Epidermal melanocyte (primary cell): Measurements from ENCODE around the gene UBE3D.
"Not testable (repeated sequence)": the region's sequence is repeated elsewhere in the genome, so short reads cannot be mapped to it uniquely, and the experiment has no call there.

ENCODE experiments used
- DNase-seq: peaks from one replicate; pipeline ENCODE4 v3.0.0; 2011; ENCODE audit warnings: low spot score; ENCODE audit not compliant: insufficient read length

The UBE3D gene

DNA sequence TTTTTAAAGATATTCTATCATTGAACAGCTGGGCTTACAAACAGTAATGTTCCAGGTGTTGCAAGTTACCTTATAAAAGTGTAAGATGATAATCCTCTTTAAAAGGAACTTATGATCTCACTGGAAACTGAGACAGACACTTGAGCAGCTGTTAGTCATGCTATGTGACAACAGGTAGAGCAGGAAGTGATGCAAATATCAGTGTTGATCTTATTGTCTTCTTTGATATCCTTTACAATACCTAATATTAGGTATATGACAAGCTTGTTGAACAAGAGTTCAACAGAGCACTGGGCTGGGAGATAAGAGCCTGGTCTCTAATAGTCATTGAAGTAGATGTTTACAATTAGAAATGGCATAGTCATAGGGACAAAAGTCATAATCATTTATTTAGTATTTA is 150.0 kb downstream of the UBE3D start:
- no peak for DNase-seq

DNA sequence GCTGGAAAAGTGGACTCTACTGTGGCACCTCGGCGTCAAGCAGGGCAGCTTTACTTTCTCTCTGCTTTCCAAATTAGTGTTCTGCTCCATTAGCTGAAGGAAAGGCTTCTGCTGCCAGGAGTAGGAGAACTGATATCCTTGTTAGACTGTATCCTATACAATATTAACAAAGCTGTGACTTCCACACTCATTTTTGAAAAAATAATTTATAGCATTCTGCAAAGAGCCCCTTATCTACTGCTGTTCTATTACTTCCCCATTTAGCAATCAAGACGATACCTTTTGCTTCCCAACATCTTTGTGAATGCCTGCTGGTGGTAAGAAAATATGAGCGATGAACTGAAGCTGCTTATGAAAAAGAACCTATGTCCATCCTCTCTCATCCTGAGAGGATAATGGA is 151.1 kb downstream of the UBE3D start:
- DNase-seq, result no peak

DNA sequence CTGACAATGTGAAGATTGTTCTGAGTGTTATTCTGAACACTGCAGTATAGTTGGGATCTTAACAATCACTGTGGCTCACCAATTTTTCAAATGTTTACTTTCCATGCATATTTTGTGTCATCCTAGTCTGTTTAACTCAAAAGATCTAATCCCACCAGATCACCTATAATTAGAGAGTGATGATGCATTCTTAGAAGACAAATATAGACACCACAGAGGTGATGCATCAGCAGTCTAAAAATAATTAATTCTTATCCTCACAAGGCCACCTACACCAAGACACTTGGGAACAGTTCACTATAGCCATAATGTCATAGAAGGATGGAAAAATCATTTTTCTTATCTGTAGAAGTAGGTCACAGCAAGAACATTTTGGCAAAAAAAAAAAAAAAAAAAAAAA is 154.8 kb downstream of the UBE3D start:
- no peak for DNase-seq

DNA sequence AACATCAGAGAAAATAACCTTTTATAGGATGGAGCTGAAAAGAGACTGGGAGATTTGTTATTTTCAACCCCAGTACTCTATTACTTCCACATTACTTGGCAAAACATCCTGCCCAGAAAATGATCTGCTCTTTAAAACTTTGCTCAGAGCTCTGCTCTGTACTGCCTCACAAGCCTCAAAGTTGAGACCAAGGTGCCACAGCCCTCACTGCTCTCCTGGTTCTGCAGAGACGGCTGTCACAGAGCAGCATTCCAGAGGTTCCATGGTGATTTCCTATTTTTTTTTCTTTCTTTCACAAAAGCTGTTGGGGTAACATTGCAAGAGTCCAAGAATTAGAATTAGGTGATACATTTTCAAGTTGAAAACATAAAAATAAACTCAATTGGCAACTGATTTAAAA is 155.2 kb downstream of the UBE3D start:
- no peak for DNase-seq

DNA sequence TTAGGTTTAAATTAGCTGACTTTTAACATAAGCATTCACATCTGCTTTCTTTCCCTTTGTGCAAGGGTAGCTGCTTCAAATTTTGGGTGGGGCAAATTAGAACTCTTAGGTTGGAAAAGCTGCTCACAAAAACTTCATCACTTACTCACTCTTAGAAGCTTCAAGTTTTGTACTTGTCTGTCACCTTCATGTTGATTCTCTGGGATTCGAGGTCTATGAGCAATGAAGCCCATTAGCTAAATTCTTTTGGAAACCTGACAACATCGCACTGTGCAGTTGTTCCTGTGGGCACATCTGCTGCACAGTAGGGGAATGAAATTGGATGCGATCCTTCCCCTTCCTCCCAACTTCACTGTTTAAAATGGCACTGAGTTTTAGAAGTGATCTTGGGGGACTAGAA is 156.1 kb downstream of the UBE3D start:
- DNase-seq, result no peak

DNA sequence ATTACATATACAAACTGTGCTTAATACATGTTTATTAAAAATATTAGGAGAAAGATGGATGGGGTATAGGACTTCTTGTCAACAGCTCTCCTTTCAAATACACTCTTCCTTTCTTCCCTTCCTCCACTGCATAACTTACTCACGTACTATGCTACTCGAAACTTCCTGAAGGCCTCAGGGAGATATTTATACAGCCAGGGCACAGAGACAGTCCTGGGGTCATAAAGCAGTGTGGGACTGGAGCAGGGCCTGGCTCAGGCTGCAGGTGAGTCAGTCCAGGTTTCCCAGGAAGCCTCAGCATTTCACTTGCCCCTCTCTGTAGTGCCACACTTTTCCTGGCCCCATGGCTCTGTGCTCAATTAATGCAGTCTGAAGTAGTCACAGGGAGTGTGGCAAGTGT is 157.0 kb downstream of the UBE3D start:
- no peak for DNase-seq

DNA sequence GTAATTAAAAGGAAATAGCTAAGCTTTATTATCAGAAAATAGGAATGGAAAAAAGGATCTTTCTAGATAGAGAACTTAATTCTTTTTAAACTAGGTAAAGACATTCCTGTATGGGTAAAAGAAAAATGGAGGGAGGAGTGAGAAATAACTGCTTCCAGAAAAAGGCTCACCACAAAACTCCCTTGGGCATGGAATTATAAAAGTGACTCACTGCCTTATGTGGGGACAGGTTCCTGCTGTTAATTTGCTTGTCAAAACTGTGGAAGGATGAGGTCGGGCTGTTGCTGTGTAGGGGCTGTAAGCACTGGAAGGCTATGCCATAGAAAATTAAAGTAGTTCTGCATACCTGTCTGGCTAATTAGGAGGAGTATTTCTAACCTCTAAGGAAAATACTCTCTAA is 158.7 kb downstream of the UBE3D start:
- no peak for DNase-seq

DNA sequence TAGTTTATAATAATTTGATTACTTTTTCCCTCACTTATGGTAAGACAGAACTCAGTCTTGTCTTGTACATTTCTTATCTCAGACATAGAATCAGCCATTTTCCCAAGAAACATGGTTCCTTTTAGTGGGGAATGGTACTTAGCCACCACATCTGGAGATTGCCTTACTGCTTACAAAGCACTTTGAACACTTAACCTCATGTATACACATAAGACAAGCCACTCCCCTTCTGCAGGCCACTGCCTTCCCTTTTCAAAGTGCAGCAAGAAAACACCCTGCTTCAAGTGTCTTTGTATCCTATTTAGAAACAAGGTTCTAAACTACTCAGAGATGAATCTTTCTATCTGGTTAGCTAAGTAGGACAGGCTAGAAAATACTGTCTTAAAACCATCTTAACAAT is 159.2 kb downstream of the UBE3D start:
- DNase-seq, result no peak

DNA sequence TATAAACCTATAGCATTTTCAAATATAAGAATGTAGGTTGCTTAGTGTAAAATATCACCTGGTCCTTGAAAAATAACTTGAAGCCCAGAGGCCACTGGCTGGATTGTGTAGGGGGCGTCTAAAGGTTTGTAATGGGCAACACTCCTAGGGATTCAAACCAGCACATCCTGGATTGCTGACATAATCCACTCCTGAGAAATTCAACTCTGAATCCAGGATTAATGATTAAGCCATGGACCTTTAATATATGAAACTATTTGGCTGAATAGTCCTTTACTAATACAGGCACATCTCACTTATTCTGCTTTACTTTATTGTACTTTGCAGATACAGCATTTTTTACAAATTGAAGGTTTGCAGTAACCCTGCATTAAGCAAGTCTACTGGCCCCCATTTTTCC is 160.8 kb downstream of the UBE3D start:
- DNase-seq, result no peak

DNA sequence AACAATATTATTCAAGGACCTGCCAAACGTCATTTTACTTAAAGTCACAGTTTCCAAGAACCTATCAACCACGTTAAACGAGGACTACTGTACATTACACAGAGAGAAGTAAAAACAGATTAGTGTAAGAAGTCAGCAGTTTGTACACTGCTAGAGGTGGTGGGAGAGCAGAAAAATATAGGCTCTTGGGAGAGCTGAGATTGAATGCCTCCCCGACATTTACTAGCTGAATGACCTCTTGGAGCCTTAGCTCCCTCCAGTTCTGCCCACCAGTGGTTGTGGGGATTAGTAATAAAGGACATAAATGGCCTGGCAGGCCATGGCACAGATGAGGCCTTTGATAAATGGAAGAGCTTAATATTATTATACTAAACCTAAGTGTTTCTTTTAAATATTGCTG is 161.4 kb downstream of the UBE3D start:
- no peak for DNase-seq

DNA sequence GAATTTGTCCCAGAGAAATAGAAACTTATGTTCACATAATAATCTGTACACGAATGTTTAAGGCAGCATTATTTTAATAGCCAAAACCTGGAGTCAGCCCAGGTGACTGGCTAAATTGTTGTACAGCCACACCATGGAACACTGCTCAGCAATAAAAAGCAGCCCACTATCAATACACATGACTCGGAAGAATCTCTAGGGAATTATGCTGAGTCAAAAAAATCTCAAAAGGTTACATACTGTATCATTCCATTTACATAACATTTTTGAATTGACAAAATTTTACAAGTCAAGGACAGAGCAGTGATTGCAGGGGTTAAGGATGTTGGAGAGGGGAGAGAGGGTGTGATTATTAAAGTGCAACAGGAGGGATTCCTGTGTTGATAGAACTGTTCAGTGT is 163.4 kb downstream of the UBE3D start:
- no peak for DNase-seq

DNA sequence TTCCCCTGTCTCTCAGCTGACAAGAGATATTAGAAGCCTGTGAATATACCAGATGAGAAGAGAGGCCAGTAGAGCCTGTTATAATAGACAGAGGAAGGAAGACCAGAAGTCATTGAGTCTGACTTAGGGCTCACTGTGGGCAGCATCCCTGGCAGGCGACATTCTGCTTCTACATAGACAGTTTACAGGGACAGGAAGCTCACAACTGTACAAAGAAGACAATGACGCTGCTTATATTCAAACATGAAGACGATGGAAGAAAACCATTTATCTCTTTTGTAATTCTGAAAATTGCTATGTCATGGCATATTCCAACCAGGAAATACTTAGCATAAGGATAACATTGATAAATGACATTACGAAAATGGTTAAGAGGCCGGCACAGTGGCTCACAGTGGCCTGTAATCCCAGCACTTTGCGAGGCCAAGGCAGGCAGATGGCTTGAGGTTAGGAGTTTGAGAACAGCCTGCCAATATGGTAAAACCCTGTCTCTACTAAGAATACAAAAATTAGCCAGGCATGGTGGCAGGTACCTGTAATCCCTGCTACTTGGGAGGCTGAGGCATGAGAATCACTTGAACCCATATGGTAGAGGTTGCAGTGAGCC is 170.9 kb downstream of the UBE3D start:
- no peak for DNase-seq

DNA sequence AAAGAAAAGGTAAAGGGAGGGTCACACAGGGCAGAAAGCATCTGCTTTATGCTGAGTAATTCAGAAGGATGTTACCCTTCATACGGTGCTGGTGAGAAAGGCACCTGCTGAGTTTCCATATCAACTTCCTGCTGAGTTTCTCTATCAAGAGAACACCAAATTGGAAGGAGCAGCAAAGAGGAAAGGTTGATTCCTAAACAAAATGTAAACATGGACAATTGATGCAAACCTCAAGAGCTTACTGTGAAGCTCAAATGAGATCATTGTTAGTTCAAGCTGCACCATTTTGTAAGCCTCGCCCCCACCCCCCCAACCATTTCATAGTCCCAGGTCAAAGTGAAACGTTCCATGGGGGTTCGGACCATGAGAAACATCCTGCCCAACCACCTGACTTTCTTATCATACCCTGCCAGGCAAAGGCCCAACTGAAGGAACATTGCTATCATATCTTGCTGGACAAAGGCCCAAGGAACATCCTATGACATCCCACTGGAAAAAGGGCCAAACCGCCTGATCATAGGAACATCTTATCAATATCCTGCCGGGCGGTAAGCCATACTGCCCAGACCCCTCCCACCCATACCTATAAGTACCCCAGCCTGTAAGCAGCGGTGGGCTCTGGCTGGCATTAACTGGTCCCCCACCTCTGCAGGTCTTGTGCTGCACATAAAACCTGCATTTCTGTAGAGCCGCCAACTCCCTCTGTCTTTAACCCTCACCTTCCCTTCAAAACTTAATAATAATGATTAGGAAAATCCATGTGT is 171.6 kb downstream of the UBE3D start:
- DNase-seq, result no peak

DNA sequence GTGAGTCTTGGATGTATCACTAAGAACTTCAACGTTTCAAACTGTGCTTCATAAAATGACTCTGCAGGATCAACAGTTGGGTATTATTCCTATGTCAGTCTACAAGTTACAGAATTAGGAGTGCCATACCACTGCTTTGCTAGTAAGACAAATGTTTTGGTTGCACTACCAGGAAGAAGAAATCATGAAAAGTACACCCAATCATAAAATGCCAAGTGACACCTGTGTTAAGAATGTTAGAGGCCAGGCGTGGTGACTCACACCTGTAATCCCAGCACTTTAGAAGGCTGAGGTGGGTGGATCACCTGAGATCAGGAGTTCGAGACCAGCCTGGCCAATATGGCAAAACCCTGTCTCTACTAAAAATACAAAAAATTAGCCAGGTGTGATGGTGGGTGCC is 174.1 kb downstream of the UBE3D start:
- DNase-seq, result not testable (repeated sequence)

DNA sequence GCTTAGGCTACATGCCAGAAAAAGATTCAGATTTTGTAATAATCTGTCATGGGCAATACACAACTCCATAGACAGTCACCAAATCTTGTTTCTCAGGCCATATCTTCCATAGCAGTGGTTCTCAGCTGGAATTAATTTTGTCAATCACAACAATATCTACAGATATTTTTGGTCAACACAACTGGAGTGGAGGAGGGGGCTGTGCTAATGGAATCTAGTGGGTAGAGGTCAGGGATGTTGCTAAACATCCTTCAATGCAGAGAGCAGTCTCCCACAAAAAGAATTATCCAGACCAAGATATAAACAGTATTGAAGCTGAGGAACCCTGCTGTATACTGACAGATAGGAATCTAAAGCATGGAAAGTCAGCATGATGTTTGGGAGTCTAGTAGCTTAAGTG is 174.6 kb downstream of the UBE3D start:
- no peak for DNase-seq

DNA sequence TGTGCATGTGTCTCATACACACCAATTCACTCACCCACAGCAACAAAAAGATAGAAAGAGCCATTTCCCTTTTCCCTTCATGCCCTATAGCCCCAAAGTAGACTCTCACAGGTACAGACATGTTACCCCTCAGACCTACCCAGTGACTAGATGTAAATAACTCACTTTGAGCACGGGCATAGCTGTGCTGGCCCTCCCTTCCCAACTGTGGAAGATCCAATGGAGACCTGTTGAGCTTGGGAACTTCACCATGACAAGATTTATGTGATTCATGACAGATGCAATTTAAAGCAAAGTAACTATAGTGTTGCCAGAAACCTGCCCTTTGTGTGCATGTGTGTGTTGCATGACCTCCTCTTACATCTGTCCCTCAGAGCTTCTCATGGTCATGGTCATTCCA is 175.4 kb downstream of the UBE3D start:
- DNase-seq, result no peak

DNA sequence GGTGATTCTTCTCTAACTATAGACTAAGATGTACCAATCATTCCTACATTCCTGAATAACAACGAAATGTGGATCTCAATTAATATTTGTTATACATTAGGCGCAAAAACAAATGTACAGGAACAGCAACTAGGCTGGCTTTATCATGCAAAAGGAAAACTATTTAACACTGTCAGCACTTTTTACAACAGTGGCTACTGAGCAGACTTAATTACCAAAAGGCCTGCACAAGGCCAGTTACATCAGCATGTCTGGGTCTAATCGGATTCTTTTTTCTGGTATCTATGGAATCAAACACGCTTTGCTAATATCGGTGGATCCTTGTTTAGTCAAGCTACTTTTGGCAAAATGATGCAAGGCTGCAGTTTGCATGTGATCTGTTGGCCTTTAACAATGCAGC is 176.5 kb downstream of the UBE3D start:
- no peak for DNase-seq

DNA sequence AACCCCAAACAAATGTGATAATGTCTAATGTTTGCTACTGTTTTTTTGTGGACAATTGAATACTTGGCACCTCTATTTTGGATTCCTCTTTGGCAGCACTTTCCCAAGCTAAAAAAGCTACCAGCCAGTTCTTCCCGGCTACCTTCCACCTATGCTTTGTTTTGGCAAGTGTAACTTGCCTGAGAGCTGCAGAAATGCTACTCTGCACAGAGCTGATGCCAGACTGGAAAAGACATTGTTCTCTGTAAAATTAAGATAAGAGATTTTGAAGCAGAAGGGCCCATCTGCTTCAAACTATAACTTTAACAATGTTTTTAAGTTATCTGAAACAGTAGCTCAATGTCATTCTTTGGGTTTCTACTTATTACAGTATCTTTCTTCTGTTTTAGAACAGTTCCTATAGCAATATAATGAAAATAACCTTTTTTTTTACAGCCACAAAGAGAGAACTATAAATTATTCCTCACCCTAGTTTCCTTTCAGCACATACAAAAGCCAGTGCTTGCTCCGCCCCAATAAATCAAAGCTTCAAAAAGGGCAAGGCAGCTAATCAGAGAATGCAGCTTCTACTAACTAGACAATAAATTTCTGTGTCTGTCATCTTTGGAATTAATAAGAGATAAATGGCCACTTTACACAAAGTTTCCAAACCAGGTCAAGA is 183.1 kb downstream of the UBE3D start:
- no peak for DNase-seq

DNA sequence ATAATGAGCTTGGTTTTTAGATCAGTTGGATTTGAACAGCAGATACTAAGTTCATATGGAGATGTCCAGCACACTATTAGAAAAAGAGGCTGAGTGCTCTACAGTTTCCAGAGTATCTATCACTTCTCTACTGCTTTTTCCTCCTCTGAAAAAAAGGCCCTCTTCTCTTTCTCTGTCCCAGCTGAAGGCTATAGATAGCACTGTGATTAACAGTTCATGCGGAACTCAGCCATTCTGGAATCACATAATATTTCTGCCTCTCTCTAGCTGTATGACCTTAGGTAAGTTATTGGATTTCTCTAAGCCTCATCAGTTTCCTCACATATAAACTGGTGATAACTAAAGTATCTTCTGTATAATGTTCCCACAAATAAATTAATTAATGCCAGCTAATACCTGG is 184.1 kb downstream of the UBE3D start:
- no peak for DNase-seq

DNA sequence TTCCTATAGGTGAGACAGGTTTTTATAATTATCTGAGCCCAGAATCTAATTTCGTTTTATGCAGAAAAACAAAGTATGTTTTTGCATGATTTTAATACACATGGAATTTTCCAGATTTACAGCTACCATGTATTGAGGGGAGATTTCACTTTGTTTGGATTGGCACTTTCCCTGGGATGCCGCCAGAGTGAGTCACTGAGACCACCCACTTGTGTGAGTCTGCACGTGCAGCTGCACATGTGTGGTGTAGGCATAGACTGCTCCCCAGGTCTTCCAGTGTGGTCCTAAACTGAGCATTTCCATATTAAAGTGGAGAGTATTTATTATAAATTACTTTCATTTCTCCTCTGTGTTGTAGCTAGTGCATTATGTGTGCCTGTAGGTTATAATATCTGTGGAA is 186.8 kb downstream of the UBE3D start:
- DNase-seq, result no peak

DNA sequence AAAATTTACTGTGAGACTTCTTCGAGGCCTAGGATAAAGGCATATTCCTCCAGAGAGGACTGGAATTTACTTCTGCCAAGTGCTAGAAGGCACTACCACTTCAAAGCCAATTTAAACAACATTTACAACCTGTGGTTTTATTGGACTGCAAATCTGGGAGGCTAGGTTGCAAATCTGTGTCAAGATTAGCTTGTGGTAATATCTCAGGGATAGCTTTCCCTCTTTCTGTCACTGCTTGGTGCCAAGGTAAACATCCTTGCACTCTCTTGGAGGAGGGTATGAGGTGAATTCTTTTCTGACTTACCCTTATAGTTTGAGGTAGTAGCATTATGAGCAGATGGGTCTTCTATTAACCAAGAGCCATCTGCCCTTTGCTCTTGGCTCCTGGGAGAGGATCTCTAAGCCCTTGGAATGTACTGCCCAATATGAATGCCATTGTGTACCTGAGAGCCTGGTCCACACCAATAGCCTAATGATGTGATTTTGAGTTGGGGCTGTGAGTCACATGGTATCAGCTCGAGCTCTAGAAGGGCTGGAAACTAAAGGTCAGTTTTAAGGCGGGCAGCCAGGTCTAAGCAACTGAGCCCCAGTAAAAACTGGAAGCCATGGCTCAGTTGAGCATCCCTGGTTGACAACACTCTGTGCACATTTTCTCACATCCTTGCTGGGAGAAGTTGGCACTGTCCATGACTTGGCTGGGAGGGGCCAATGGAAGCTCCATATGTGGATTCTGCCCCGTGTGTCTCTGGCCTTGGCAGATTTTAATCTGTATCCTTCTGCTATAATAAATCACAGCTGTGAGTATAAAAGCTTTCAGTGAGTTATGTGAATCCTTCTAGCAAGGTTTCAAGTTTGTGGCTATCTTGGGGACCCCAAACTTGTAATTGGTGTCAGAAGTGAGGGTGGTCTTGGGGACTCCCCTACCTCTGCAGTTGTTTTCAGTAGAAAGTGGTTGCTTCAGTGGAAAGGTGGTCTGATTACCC is 188.1 kb downstream of the UBE3D start:
- no peak for DNase-seq
